Stimulated activated CD4-positive, alpha-beta T cell treated with anti-CD3 and anti-CD28 coated beads, Interleukin-15, amount 100 ng/mL, for 48 hours (primary cell): ENCODE data around the gene KRTAP5-11.
"Not testable (repeated sequence)": the region's sequence is repeated elsewhere in the genome, so short reads cannot be mapped to it uniquely, and the experiment has no call there.

ENCODE experiments used
- DNase-seq, 2 donors: peaks; one replicate each; pipeline ENCODE4 v3.0.0-alpha.2; 2020; ENCODE audit warnings: low read depth in 2 of 2

KRTAP5-11 gene

DNA sequence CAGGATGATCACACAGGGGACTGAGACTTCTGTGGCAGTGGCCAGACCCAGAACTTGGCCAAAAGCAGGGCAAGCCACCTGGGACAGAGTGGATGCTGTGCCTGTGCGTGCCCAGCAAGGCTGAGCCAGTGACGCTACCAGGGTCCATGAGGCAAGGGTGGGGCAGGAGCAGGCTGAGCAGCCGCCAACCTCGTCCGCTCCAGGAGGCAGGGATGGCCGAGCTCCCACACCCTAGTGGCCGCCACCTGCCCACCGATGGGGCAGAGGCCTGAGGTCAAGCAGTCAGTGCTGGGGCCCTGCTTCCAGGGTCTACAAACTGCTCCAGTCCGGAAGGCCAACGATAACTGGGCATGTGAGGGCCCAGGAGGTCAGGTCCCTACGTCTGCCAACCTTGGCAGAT, 27.2 kb downstream of the KRTAP5-11 start:
- DNase-seq = no peak

DNA sequence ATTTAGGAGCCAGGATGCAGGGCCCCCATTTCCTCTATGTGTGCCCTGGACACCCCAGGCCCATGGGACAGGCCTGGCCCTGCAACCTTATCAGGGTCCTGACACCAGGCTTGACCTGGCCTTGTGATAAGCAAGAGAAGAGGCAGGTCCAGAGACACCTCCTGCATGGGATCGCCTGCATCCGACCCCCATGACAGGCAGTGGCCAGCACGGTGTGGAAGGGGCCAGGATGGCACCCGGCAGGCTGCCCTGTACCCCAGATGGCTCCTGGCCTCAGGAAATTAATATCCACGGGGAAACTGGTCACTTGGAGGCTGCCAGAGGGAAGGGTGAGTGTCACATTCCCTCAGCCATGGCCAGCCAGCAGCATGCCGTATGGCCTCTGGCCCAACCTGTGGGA, 27.7 kb downstream of the KRTAP5-11 start:
- DNase-seq = no peak

DNA sequence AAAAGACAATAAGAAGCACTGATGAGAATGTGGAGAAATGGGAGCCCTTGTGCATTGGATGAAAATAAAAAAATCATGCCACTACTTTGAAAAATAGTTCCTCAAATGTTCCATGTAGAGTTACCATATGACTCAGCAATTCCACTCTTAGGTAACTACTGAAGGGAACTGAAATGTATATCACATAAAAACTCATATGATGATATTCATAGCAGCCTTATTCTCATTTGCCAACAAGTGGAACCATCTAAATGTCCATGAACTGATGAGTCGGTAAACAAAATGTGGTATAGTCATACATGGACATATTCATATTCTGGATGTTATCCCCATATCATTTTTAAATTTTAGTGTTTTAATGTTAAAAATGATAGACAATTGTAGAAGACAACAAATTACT, 31.0 kb downstream of the KRTAP5-11 start:
- no peak for DNase-seq

DNA sequence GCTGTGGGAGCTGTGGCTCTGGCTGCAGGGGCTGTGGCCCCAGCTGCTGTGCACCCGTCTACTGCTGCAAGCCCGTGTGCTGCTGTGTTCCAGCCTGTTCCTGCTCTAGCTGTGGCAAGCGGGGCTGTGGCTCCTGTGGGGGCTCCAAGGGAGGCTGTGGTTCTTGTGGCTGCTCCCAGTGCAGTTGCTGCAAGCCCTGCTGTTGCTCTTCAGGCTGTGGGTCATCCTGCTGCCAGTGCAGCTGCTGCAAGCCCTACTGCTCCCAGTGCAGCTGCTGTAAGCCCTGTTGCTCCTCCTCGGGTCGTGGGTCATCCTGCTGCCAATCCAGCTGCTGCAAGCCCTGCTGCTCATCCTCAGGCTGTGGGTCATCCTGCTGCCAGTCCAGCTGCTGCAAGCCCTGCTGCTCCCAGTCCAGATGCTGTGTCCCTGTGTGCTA, 33.9 kb downstream of the KRTAP5-11 start:
- DNase-seq = no peak

DNA sequence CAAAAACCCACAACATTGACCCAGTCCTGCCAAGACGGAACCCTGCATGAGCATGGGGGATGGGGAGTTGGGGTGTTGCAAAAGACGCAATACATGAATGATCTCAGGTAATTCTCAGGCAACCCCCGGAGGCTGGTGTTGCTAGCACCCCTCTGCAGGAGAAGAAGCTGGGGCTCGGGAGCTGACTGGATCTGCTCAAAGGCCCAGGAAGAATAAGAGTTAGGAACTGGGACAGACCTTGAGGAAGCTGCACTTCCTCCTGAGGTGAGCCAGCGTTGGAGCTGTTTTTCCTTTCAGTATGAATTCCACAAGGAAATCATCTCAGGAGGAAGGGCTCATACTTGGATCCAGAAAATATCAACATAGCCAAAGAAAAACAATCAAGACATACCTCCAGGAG, 34.6 kb downstream of the KRTAP5-11 start, which contains the start of gene KRTAP5-9:
TSS of gene KRTAP5-9 (plus strand) at position 301 of the 400 bp plus-strand sequence. CDS start 238 bp downstream, outside the sequence.
- no peak for DNase-seq

DNA sequence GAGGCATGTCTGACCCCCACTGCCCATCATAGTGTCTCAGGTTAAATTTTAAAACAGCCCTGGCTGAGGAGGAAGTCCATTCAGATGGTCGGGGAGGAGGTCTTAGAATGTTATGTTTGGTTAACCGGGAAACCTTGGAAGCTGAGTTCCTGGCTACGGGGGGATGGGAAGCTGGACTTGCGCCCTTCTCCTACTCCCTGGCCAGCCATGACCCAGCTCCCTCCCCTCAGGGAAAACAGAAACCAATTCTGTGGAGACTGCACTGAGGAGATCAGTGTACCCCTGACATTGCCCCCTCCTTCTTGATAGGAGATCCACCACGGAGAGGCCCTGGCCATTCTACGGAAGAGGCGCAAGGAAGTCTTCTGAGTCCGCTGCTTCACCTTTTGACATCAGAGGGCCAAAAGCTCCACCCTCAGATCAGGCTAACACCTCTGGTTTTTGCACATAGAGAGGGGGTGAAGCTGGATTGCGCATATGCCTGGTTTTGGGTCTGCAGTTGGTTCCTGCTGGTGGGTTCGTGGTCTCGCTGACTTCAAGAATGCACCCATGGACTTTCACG, 37.2 kb downstream of the KRTAP5-11 start:
- no peak for DNase-seq

DNA sequence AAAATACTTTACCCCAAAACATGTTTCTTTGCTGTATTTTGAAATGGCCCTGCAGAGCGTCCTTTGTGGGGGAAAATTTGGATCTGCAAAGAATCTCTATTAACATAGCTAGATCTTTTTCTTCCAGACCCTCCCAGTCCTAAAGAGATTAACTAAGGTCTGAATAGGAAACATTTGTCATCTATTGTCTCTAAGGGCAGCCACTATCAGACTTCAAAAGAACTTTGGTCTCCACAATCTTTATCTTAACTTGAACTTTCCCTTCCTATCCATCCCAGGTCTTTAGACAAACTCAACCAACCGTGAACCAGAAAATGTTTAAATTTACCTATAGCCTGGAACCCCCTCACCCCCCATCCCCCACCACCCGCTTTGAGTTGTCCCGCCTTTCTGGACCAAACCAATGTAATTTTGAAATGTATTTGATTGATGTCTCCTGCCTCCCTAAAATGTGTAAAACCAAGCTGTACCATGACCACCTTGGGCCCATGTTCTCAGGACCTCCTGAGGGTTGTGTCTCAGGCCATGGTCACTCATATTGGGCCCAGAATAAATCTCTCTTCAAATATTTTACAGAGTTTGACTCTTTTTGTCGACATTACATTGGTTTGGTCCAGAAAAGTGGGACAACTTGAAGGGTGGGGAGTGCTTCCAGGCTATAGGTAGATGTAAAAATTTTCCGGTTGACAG, 38.0 kb downstream of the KRTAP5-11 start:
- DNase-seq = no peak

DNA sequence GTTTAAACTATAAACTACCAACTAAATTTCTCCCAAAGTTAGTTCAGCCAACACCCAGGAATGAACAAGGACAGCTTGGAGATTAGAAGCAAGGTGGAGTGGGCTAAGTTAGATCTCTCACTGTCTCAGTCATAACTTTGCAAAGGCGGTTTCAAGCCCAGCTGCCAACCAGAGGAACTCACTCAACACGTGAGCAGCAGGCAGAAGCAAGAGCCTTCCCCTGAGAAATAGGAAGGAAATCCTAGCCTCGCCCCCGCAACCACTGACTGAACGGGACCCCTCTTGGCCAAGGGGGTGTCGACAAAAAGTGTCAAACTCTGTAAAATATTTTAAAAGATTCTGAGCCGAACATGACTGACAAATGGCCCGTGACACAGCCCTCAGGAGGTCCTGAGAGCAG, 38.8 kb downstream of the KRTAP5-11 start:
- DNase-seq = no peak

DNA sequence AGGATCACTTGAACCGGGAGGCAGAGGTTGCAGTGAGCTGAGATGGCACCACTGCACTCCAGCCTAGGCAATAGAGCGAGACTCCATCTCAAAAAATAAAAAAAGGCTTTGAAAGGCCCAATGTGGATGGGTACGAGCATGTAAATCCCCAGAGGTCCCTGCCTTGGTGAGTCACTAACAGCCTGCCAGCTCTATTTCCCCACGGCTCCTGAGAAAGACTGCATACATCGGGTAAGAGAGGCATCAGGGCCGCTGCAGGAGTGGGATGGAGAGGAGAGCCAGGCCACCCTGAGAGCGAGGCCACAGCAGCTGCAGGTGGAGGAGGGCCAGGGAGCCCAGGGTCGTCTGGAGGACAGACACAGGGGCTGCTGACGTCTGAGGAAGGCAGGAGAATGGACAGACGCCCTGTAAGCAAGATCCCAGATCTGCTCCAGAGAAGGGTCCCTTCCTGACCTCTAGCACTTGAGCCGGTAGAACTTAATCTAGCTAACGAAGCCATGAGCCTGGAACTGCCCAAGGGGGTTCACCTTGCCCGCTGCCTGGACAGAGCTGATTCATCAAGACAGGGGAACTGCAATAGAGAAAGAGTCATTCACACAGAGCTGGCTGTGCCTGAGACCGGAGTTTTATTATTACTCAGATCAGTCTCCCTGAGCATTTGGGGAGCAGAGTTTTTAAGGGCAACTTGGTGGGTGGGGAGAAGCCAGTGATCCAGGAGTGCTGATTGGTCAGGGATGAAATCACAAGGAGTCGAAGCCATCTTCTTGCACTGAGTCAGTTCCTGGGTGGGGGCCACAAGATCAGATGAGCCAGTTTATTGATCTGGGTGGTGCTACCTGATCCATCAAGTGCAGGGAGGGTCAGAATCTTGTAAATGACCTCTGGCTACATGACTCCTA, 39.5 kb downstream of the KRTAP5-11 start:
- peak in 1 of 2 donors; percentile 10 for DNase-seq

DNA sequence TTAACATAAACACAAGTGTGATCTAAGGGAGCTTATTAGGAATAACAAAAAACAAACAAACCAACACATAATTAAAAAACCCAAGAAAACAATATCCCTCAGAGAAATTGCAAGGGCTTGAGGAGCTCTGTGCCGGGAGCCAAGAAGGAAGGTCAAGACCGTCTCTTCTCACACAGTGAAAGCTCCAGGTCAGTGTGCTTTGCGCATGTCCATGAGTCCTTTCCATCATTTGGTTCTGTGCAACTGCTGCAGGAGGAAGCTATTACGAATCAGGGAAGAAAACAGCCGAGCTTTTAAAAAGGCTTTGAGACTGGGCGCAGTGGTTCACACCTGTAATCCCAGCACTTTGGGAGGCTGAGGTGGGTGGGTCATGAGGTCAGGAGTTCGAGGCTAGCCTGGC, 40.3 kb downstream of the KRTAP5-11 start:
- DNase-seq = no peak

DNA sequence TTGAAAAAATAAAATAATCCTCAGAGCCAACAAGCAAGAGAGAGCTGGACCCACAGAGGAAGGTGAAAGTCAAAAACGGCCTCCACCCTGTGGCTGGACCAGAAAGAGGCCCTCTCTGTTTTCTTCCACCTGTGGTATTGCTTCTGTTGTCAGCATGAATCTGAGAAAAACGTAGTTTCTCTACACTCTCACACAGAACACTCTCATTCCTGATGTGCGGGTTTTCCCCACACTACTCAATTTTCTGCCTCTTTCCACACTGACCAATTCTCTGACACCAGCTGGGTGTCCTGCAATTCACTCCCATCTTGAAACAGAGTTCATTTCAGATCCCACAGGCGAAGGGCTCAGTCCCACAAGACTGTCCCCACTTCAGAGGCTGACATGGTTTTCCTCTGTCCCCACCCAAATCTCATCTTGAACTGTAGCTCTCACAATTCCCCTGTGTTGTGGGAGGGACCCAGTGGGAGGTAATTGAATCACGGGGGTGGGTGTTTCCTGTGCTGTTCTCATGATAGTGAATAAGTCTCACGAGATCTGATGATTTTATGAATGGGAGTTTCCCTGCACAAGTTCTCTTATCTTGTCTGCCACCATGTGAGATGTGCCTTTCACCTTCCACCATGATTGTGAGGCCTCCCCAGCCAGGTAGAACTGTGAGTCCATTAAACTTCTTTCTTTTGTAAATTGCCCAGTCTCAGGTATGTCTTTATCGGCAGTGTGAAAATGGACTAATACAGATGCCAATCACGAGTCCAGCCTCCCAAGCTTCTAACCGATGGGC, 42.0 kb downstream of the KRTAP5-11 start:
- DNase-seq = not testable (repeated sequence)

DNA sequence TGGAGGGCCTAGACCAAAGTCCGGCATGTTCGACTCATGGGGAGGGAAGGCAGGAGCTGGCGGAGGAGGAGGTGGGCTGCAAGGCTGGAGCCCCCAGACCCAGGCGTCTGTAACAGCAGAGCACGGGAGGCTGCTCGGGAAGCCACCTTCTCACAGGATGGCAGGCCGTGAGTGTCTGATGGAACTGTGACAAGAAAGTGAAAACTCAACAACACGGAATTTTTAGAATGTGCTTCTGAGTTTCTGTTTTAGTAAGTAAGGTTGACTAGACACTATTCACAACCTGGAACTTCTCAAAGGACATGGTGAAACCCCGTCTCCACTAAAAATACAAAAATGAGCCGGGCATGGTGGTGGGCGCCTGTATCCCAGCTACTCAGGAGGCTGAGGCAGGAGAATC, 42.7 kb downstream of the KRTAP5-11 start:
- DNase-seq = not testable (repeated sequence)

DNA sequence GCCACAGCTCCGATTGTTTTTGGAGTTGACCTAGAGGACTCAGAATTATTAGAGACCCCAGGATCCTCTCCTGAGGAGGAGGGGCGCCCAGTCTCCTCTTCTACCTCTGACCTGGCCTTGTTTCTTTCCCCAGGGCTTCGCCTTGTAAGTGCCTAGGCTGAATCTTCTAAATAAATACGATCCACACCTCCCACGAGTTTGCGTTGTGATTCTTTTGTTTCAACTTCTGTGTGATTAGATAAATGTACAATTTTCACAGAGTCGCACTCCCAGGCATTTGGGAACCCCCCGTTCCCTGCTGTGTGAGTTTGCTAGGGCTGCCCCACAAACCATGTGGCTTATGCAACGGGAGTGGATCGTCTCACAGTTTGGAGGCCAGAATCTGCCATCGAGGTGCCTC, 43.7 kb downstream of the KRTAP5-11 start:
- no peak for DNase-seq

DNA sequence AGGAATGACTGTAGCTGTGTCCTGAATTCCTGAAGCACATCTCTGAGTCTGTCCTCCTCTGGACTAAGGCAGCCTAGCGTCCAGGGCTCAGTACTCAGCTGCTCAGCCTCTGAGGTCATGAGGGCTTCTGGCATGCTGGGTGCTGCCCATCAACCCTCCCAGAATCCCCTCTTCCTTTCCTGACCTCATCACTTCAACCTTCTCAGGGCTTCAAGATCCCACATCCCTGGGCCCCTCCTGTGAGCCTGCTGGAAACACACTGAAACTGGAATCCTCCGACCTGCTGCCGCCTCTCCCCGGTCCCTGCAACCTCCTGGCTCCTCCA, 44.0 kb downstream of the KRTAP5-11 start:
- no peak for DNase-seq

DNA sequence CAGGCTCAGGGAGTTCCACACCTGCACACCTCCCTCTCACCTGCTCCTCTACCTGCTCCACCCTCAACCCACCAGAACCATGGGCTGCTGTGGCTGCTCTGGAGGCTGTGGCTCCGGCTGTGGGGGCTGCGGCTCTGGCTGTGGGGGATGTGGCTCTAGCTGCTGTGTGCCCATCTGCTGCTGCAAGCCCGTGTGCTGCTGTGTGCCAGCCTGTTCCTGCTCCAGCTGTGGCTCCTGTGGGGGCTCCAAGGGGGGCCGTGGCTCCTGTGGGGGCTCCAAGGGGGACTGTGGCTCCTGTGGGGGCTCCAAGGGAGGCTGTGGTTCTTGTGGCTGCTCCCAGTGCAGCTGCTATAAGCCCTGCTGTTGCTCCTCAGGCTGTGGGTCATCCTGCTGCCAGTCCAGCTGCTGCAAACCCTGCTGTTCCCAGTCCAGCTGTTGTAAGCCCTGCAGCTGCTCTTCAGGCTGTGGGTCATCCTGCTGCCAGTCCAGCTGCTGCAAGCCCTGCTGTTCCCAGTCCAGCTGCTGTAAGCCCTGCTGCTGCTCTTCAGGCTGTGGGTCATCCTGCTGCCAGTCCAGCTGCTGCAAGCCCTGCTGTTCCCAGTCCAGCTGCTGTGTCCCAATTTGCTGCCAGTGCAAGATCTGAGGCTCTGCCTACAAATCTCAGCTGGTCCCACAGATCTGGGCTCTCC, 44.6 kb downstream of the KRTAP5-11 start, which contains the start of gene KRTAP5-8:
TSS of gene KRTAP5-8 (plus strand) at position 49 of the 689 bp plus-strand sequence. CDS start at position 80, 31 bp downstream.
- not testable (repeated sequence) for DNase-seq

DNA sequence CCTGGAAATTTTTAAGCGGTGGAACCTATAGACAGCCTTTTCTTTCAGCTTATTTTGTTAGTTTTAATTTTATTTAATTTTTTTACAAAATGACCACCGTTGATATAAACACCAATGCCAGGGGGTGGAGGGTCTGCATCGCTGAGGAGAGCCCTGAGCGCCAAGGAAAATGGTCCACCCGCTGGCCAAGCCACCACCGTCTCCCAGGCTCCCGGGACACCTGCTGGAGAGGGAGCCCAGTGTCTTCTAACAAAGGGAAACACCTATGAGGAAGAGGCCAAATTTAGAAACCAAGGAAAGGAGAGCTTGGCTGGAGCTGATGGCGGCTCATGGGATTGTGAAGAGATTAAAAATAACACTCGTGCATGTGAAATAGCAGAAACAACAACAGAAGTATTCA, 45.1 kb downstream of the KRTAP5-11 start:
- no peak for DNase-seq

DNA sequence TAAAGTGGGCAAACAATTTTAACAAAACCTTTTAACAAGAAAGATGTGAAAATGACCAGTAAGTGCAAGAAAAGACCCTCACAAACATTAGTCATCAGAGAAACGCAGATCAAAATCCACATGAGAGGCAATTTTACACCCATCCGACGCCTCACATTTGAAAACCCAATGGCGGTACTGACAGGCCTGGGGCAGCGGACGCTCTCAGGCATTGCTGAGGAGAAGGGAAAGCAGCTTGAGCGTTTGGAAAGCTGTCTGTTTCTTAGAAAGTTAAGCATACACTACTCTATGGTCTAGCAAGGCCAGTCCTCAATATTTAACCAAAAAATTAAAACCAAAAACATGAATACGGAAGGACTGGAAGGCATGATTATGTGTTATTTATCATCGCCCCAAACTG, 46.9 kb downstream of the KRTAP5-11 start:
- DNase-seq = no peak

DNA sequence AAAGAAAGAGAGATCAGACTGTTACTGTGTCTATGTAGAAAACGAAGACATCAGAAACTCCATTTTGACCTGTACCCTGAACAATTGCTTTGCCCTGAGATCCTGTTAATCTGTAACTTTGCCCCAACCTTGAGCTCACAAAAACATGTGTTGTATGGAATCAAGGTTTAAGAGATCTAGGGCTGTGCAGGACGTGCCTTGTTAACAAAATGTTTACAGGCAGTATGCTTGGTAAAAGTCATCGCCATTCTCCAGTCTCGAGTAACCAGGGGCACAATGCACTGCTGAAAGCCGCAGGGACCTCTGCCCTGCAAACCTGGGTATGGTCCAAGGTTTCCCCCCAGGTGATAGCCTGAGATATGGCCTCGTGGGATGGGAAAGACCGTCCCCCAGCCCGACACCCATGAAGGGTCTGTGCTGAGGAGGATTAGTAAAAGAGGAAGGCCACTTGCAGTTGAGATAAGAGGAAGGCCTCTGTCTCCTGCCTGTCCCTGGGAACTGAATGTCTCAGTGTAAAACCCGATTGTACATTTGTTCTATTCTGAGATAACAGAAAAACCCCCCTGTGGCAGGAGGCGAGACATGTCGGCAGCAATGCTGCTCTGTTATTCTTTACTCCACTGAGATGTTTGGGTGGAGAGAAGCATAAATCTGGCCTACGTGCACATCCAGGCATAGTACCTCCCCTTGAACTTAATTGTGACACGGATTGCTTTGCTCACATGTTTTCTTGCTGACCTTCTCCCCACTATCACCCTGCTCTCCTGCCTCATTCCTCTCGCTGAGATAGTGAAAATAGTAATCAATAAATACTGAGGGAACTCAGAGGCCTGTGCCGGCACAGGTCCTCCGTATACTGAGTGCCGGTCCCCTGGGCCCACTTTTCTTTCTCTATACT, 47.7 kb downstream of the KRTAP5-11 start:
- not testable (repeated sequence) for DNase-seq

DNA sequence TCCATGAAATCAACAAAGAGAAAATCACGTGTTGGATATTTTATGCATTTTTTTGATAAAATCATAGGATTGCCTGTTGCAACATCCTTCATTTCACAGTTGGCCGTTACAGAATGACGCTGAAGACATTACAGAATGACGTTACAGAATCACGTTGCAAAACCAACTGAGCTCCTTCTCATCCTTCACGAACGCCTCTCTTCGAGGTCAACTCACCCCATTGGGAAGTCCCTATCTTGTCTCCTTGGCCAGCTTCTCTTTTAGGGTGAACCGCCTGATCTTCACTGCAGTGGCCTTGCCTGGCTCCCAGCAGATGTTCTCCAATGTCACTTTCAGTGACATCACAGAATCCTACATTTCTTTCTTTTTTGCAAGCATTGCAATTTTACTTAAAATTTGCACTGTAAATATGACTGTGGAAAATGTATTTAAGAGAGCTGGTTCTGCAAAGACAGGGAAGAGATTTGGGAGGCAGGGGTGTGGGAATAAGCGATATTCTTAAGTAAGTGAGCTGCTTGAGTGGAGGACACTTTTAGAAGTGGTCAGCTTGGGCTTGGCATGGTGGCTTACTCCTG, 50.6 kb downstream of the KRTAP5-11 start:
- DNase-seq = no peak
